MM.1S (cell line): ENCODE measurements around the gene HCAR1.
"Not testable (repeated sequence)": the region's sequence is repeated elsewhere in the genome, so short reads cannot be mapped to it uniquely, and the experiment has no call there.

Experiments
- DNase-seq: peaks from one replicate; pipeline ENCODE4 v3.0.0-alpha.2; 2015
- H2AFZ ChIP-seq: fragments of 300-600 bp; sonication (generic); 2 replicates; pipeline ENCODE4 v1.6.0; 2016; ENCODE audit warnings: antibody characterized with exemption, low read length
- H3F3A ChIP-seq: fragments of 300-600 bp; sonication (generic); 2 replicates; pipeline ENCODE4 v1.6.1; 2016; ENCODE audit warnings: mild to moderate bottlenecking, antibody characterized with exemption, low read length, moderate library complexity, mixed read lengths; ENCODE audit not compliant: insufficient read depth
- H3K27ac ChIP-seq: fragments of 300-600 bp; sonication (generic); 2 replicates; pipeline ENCODE4 v1.5.1; 2016; ENCODE audit warnings: mild to moderate bottlenecking, low read length
- H3K27me3 ChIP-seq: fragments of 300-600 bp; sonication (generic); replicated peaks from 2 replicates; pipeline ENCODE4 v1.6.0; 2016; ENCODE audit warnings: low read length; ENCODE audit not compliant: insufficient read depth
- H3K36me3 ChIP-seq: fragments of 300-600 bp; sonication (generic); replicated peaks from 2 replicates; pipeline ENCODE4 v1.6.1; 2016; ENCODE audit warnings: mild to moderate bottlenecking, low read length, mixed read lengths; ENCODE audit not compliant: insufficient read depth
- H3K4me1 ChIP-seq: fragments of 300-600 bp; sonication (generic); 2 replicates; pipeline ENCODE4 v1.6.1; 2016; ENCODE audit warnings: low read length, mixed read lengths
- H3K4me2 ChIP-seq: fragments of 300-600 bp; sonication (generic); 2 replicates; pipeline ENCODE4 v1.6.0; 2016; ENCODE audit warnings: low read depth, low read length
- H3K4me3 ChIP-seq: fragments of 300-600 bp; sonication (generic); 2 replicates; pipeline ENCODE4 v1.5.1; 2016; ENCODE audit warnings: low read length, mixed read lengths
- H3K79me2 ChIP-seq: fragments of 300-600 bp; sonication (generic); 2 replicates; pipeline ENCODE4 v1.6.1; 2016; ENCODE audit warnings: mixed run types, low read length, mixed read lengths
- H3K9ac ChIP-seq: fragments of 300-600 bp; sonication (generic); 2 replicates; pipeline ENCODE4 v1.6.1; 2016; ENCODE audit warnings: low read length, mixed read lengths
- H3K9me2 ChIP-seq: fragments of 300-600 bp; sonication (generic); replicated peaks from 2 replicates; pipeline ENCODE4 v1.6.1; 2016; ENCODE audit warnings: mild to moderate bottlenecking, low read length, mixed read lengths; ENCODE audit not compliant: insufficient read depth
- H3K9me3 ChIP-seq: fragments of 300-600 bp; sonication (generic); replicated peaks from 2 replicates; pipeline ENCODE4 v1.6.1; 2016; ENCODE audit warnings: mild to moderate bottlenecking, low read length, mixed read lengths; ENCODE audit not compliant: insufficient read depth
- H4K20me1 ChIP-seq: fragments of 300-600 bp; sonication (generic); 2 replicates; pipeline ENCODE4 v1.6.1; 2016; ENCODE audit warnings: mild to moderate bottlenecking, low read length, moderate library complexity, mixed read lengths; ENCODE audit not compliant: insufficient read depth
- CTCF ChIP-seq: fragments of 300-600 bp; sonication (generic); IDR thresholded peaks from 2 replicates; pipeline ENCODE4 v1.5.1; 2016; ENCODE audit warnings: antibody characterized with exemption, low read length, mixed read lengths
- EZH2 ChIP-seq: fragments of 300-600 bp; sonication (generic); optimal IDR thresholded peaks from 2 replicates; pipeline ENCODE3; 2017; ENCODE audit warnings: low read depth, mild to moderate bottlenecking, antibody characterized with exemption, low read length, mixed read lengths
- EZH2phosphoT487 ChIP-seq: fragments of 300-600 bp; sonication (generic); IDR thresholded peaks from 2 replicates; pipeline ENCODE4 v1.6.1; 2018; ENCODE audit warnings: antibody characterized with exemption, low read length

Gene HCAR1

GRCh38 chr12:122700038-122700710 is 30.5 kb downstream of the HCAR1 start:
- H2AFZ ChIP-seq, H3K4me2 ChIP-seq, H3K4me1 ChIP-seq, H3K27me3 ChIP-seq, H3K79me2 ChIP-seq, H4K20me1 ChIP-seq, H3F3A ChIP-seq, H3K9me3 ChIP-seq, H3K4me3 ChIP-seq, H3K9me2 ChIP-seq, H3K9ac ChIP-seq, H3K27ac ChIP-seq, H3K36me3 ChIP-seq, DNase-seq: not testable (repeated sequence)

DNA sequence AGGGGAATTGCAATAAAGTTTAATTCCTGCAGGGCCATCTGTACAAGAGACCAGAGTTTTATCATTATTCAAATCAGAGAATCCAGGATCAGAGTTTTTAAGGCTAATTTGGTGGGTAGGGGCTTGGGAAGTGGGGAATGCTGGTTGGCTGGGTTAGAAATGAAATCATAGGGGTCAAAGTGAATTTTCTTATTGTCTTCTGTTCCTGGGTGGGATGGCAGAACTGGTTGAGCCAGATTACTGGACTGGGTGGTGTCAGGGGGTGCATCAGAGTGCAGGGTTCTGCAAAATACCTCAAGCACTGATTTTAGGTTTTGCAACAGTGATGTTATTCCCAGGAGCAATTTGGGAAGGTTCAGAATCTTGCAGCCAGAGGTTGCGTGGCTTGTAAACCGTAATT is 33.7 kb downstream of the HCAR1 start:
- not testable (repeated sequence) for H3F3A ChIP-seq, H3K4me2 ChIP-seq, H3K27ac ChIP-seq, H2AFZ ChIP-seq, H3K4me1 ChIP-seq, H3K36me3 ChIP-seq, H3K9me3 ChIP-seq, DNase-seq, H3K27me3 ChIP-seq, H3K9me2 ChIP-seq, H3K4me3 ChIP-seq, H3K79me2 ChIP-seq, H4K20me1 ChIP-seq, H3K9ac ChIP-seq

DNA sequence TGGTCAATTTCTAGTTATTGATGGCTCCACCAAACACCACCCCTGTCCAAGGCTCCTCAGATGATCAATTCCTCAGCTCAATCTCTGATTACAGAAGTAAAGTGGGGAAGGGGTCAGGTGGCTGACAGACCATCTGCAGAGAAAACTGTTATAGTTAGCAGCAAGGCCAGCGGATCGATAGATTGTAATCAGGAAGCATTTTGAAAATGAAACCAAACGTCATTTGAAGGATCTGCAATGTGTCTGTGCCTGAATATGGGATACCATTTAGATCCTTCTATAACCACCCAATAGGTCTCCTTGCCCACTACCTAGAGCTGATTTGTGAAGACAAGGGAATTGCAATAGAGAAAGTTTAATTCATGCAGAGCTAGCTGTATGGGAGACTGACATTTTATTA is 39.1 kb downstream of the HCAR1 start:
- TF ChIP-seq CTCF (no peak), EZH2phosphoT487 (no peak), EZH2 (no peak)
- no peak overlapping the region for H3K4me3 ChIP-seq
- no peak overlapping the region for H3K27ac ChIP-seq
- no peaks in the 10 kb centered on the region for H3K9me3 ChIP-seq
- H3K4me1 ChIP-seq, result no peaks in the 10 kb centered on the region
- H3K79me2 ChIP-seq, result no peaks in the 10 kb centered on the region
- H3K27me3 ChIP-seq, result no peaks in the 10 kb centered on the region
- no peak for DNase-seq
- H3K4me2 ChIP-seq, result no peak overlapping the region
- H3F3A ChIP-seq, result no peaks in the 10 kb centered on the region
- H4K20me1 ChIP-seq, result no peaks in the 10 kb centered on the region
- no peak overlapping the region for H2AFZ ChIP-seq
- no peak overlapping the region for H3K9ac ChIP-seq
- no peaks in the 10 kb centered on the region for H3K36me3 ChIP-seq
- no peaks in the 10 kb centered on the region for H3K9me2 ChIP-seq

DNA sequence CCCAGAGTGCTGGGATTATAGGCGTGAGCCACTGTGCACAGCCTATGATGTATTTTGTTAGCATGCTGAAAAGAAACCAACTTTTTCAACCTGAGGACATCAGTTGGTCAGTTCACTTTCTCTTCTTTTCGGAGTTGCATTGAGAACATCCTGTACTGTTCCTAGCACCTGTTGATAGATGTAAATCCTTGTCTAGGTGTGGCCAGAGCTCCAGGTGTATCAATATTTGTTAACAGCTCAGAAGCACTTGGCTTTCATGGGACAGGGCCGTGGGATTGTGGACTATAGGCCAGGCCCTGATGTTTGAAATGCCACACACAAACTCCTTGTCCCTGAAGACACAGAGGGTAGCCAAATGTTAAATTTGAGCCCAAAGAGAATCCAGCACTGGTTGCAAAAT is 42.4 kb downstream of the HCAR1 start:
- Histone ChIP-seq H3K9me3 (no peaks in the 10 kb centered on the region), H3K27me3 (no peaks in the 10 kb centered on the region), H3K27ac (no peak overlapping the region), H3K4me2 (no peak overlapping the region), H3F3A (no peaks in the 10 kb centered on the region), H3K36me3 (no peaks in the 10 kb centered on the region), H4K20me1 (no peaks in the 10 kb centered on the region), H3K4me3 (no peak overlapping the region), H3K4me1 (no peaks in the 10 kb centered on the region), H3K9ac (no peak overlapping the region), H2AFZ (no peak overlapping the region), H3K79me2 (no peaks in the 10 kb centered on the region), H3K9me2 (no peaks in the 10 kb centered on the region)
- TF ChIP-seq EZH2 (no peak), EZH2phosphoT487 (no peak), CTCF (no peak)
- no peak for DNase-seq
